ENCODE results near the gene GRIN3B.

- no peak for TF ChIP-seq TEAD4 (IDR thresholded peaks at IDR 0.05)
- no peak for TF ChIP-seq TCF12 (IDR thresholded peaks at IDR 0.05; ENCODE audit: low read depth)
- TF ChIP-seq TAF1 (IDR thresholded peaks at IDR 0.05; ENCODE audit: low read depth) = no peak
- TF ChIP-seq, protein P1, sequence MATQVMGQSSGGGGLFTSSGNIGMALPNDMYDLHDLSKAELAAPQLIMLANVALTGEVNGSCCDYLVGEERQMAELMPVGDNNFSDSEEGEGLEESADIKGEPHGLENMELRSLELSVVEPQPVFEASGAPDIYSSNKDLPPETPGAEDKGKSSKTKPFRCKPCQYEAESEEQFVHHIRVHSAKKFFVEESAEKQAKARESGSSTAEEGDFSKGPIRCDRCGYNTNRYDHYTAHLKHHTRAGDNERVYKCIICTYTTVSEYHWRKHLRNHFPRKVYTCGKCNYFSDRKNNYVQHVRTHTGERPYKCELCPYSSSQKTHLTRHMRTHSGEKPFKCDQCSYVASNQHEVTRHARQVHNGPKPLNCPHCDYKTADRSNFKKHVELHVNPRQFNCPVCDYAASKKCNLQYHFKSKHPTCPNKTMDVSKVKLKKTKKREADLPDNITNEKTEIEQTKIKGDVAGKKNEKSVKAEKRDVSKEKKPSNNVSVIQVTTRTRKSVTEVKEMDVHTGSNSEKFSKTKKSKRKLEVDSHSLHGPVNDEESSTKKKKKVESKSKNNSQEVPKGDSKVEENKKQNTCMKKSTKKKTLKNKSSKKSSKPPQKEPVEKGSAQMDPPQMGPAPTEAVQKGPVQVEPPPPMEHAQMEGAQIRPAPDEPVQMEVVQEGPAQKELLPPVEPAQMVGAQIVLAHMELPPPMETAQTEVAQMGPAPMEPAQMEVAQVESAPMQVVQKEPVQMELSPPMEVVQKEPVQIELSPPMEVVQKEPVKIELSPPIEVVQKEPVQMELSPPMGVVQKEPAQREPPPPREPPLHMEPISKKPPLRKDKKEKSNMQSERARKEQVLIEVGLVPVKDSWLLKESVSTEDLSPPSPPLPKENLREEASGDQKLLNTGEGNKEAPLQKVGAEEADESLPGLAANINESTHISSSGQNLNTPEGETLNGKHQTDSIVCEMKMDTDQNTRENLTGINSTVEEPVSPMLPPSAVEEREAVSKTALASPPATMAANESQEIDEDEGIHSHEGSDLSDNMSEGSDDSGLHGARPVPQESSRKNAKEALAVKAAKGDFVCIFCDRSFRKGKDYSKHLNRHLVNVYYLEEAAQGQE (IDR thresholded peaks at IDR 0.05; ENCODE audit: low read depth) = no peak
- TF ChIP-seq, protein P2, sequence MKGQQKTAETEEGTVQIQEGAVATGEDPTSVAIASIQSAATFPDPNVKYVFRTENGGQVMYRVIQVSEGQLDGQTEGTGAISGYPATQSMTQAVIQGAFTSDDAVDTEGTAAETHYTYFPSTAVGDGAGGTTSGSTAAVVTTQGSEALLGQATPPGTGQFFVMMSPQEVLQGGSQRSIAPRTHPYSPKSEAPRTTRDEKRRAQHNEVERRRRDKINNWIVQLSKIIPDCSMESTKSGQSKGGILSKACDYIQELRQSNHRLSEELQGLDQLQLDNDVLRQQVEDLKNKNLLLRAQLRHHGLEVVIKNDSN (IDR thresholded peaks at IDR 0.05) = no peak
- TF ChIP-seq MAX (IDR thresholded peaks at IDR 0.05) = no peak
- TF ChIP-seq EGR1 (IDR thresholded peaks at IDR 0.05) = no peak
Measured at GRCh38 chr19:1006711-1007398, 6.6 kb downstream of the GRIN3B start.
